Measurements from ENCODE around the gene PHF20. TPM values are rescaled to one million over a fixed set of nuclear protein-coding genes. Genes with fewer than 3 reads are reported as not detected.
A peak's percentile ranks its signal among the peaks of the same experiment; 100 is the strongest.

The PHF20 gene
- total and polyA plus RNA-seq, 2 of the 13 experiments (the other 11 are each of a cell fraction or from before 2014, with no cell fraction given), result 22.8 to 34.1 TPM

GRCh38 chr20:35743693-35744491 lies 27.9 kb upstream of the PHF20 start (continued):
- TF ChIP-seq ZNF281 (CRISPR knock-in tag; IDR thresholded peaks at IDR 0.05; ENCODE audit: borderline replicate concordance) (0 out of 2 replicates have a peak, but pooled peaks have one; percentile 25), DNMT3B (CRISPR knock-in tag; conservative IDR thresholded peaks at IDR 0.05) (peak; percentile 53; the same call in 1 of the 2 replicates), SALL1 (CRISPR knock-in tag; IDR thresholded peaks at IDR 0.05) (peak; percentile 65), MXI1 (IDR thresholded peaks at IDR 0.05; ENCODE audit: borderline replicate concordance, low read depth, low read length) (0 out of 3 replicates have a peak, but pooled peaks have one; percentile 48), ZNF367 (CRISPR knock-in tag; IDR thresholded peaks at IDR 0.05; ENCODE audit: borderline replicate concordance) (0 out of 2 replicates have a peak, but pooled peaks have one; percentile 37), ZNF280B (CRISPR knock-in tag; IDR thresholded peaks at IDR 0.05; ENCODE audit: borderline replicate concordance) (0 out of 2 replicates have a peak, but pooled peaks have one; percentile 43), HOXD1 (CRISPR knock-in tag; IDR thresholded peaks at IDR 0.05) (peak; percentile 57; the same call in 1 of the 2 replicates), YEATS4 (CRISPR knock-in tag; IDR thresholded peaks at IDR 0.05; ENCODE audit: borderline replicate concordance) (peak; percentile 32; the same call in 1 of the 2 replicates), KLF11 (CRISPR knock-in tag; IDR thresholded peaks at IDR 0.05) (0 out of 2 replicates have a peak, but pooled peaks have one; percentile 45), FOXO4 (CRISPR knock-in tag; conservative IDR thresholded peaks at IDR 0.05) (0 out of 2 replicates have a peak, but pooled peaks have one; percentile 38), ZNF251 (CRISPR knock-in tag; IDR thresholded peaks at IDR 0.05) (no peak), HDAC1 (CRISPR knock-in tag; IDR thresholded peaks at IDR 0.05) (no peak), SAFB2 (CRISPR knock-in tag; IDR thresholded peaks at IDR 0.05; ENCODE audit: borderline replicate concordance, low read depth) (no peak), IKZF1 (IDR thresholded peaks at IDR 0.05) (no peak), HMGXB3 (CRISPR knock-in tag; IDR thresholded peaks at IDR 0.05; ENCODE audit: borderline replicate concordance) (no peak), NFKBIZ (CRISPR knock-in tag; IDR thresholded peaks at IDR 0.05) (no peak), ZNF496 (CRISPR knock-in tag; IDR thresholded peaks at IDR 0.05; ENCODE audit: insufficient replicate concordance) (no peak), NFKB2 (CRISPR knock-in tag; IDR thresholded peaks at IDR 0.05; ENCODE audit: borderline replicate concordance) (peak; percentile 53; the same call in 1 of the 2 replicates)
